Keratinocyte (primary cell): ENCODE data around the gene GCH1. TPM values are rescaled to one million over a fixed set of nuclear protein-coding genes. Genes with fewer than 3 reads are reported as not detected.

ENCODE experiments used
- DNase-seq: peaks from one replicate; pipeline ENCODE4 v3.0.0-alpha.2; 2011; ENCODE audit warnings: low read depth, missing footprints, low spot score
- FAIRE-seq: peaks from 2 replicates; lab custom pipeline; 2011; peaks lifted over from hg19 to GRCh38; lab: Jason Lieb, UNC
- H2AFZ ChIP-seq: 2 replicates; pipeline ENCODE4 v1.6.0; 2012; ENCODE audit warnings: low read length, control low read depth, inconsistent platforms; ENCODE audit not compliant: control insufficient read depth
- H3K27ac ChIP-seq: 2 replicates; pipeline ENCODE4 v1.5.1; 2011; ENCODE audit warnings: low read length; ENCODE audit not compliant: control insufficient read depth, insufficient read depth
- H3K27me3 ChIP-seq: 3 replicates; pipeline ENCODE4 v1.6.0; 2011; ENCODE audit warnings: low read length; ENCODE audit not compliant: control insufficient read depth, insufficient read depth; ENCODE audit errors: extremely low read depth
- H3K36me3 ChIP-seq, 2 experiments: 2 replicates in 1 of 2; 3 replicates in 1 of 2; pipeline ENCODE4 v1.5.1; 2011; ENCODE audit warnings: low read length in 2 of 2, mild to moderate bottlenecking in 1 of 2; ENCODE audit not compliant: control insufficient read depth in 2 of 2, insufficient read depth in 2 of 2; ENCODE audit errors: extremely low read depth in 1 of 2
- H3K4me1 ChIP-seq: 3 replicates; pipeline ENCODE4 v1.5.1; 2011; ENCODE audit warnings: low read length; ENCODE audit not compliant: control insufficient read depth, insufficient read depth; ENCODE audit errors: extremely low read depth
- H3K4me2 ChIP-seq: 3 replicates; pipeline ENCODE4 v1.6.0; 2011; ENCODE audit warnings: low read depth, low read length; ENCODE audit not compliant: control insufficient read depth, insufficient read depth; ENCODE audit errors: extremely low read depth
- H3K4me3 ChIP-seq, 3 experiments: fragments of 200-600 bp in 1 of 3; sonication (generic) in 1 of 3; 2 replicates in 2 of 3; 3 replicates in 1 of 3; pipeline ENCODE4 v1.5.1; 2011 to 2016; ENCODE audit warnings: low read length in 3 of 3, mild to moderate bottlenecking in 3 of 3, control low read depth in 2 of 3, inconsistent platforms in 1 of 3, low read depth in 1 of 3, mixed read lengths in 1 of 3, mixed run types in 1 of 3, moderate library complexity in 1 of 3; ENCODE audit not compliant: control insufficient read depth in 2 of 3, insufficient read depth in 2 of 3; ENCODE audit errors: extremely low read depth in 1 of 3
- H3K79me2 ChIP-seq: 2 replicates; pipeline ENCODE4 v1.6.0; 2012; ENCODE audit warnings: low read length; ENCODE audit not compliant: control insufficient read depth, insufficient read depth
- H3K9ac ChIP-seq: 3 replicates; pipeline ENCODE4 v1.6.0; 2011; ENCODE audit warnings: low read length; ENCODE audit not compliant: control insufficient read depth, insufficient read depth; ENCODE audit errors: extremely low read depth
- H3K9me1 ChIP-seq: 3 replicates; pipeline ENCODE4 v1.6.0; 2011; ENCODE audit warnings: low read length; ENCODE audit not compliant: control insufficient read depth, insufficient read depth; ENCODE audit errors: extremely low read depth
- H3K9me3 ChIP-seq: 2 replicates; pipeline ENCODE4 v1.5.1; 2012; ENCODE audit warnings: low read depth, low read length; ENCODE audit not compliant: control insufficient read depth
- H4K20me1 ChIP-seq: 3 replicates; pipeline ENCODE4 v1.6.0; 2011; ENCODE audit warnings: low read length; ENCODE audit not compliant: control insufficient read depth, insufficient read depth; ENCODE audit errors: extremely low read depth
- CTCF ChIP-seq, 3 experiments: IDR thresholded peaks in 1 of 3; conservative IDR thresholded peaks in 1 of 3; optimal IDR thresholded peaks in 1 of 3; 2 replicates in 2 of 3; 3 replicates in 1 of 3; pipeline versions ENCODE3 to v1.5.1; 2011; ENCODE audit warnings: low read length in 3 of 3, mild to moderate bottlenecking in 3 of 3, moderate library complexity in 2 of 3, control low read depth in 1 of 3, inconsistent platforms in 1 of 3; ENCODE audit not compliant: insufficient read depth in 2 of 3; ENCODE audit errors: extremely low read depth in 1 of 3
- EZH2 ChIP-seq: IDR thresholded peaks from one replicate; pipeline ENCODE4 v1.6.1; 2012; ENCODE audit warnings: inconsistent platforms, mild to moderate bottlenecking, low read length, moderate library complexity
- dilution Hi-C: fragments of 300-500 bp; cut with MboI; formaldehyde crosslinking; loops from one replicate; pipeline ENCODE4 v1.7.0; 2020; ENCODE audit warnings: low sequenced_read_pairs; ENCODE audit not compliant: extremely low pct_ligation_motif_present
- polyA plus RNA-seq, 5 experiments: library from polyadenylated mRNA; depleted of rRNA in 3 of 5; stranded (reverse) in 3 of 5; stranded (forward) in 1 of 5; unstranded in 1 of 5; fragments of >200 nt; gene quantifications; 1 replicate in 1 of 5; 2 replicates in 3 of 5; 3 replicates in 1 of 5; pipeline versions ENCODE4 v1.2.1 to v1.2.3, GENCODE V29; 2011 to 2012; ENCODE audit warnings: missing spikeins in 2 of 5, low read depth in 1 of 5, low replicate concordance in 1 of 5

GCH1 gene
- polyA plus RNA-seq, 1 donor (not counting 4 experiments of a cell fraction or from before 2014, with no cell fraction given) = 3.4 TPM

GRCh38 chr14:54814076-54814475 is 88.5 kb downstream of the GCH1 start:
- DNase-seq (no peak), FAIRE-seq (no peak)
- H3K4me3 ChIP-seq = no peak overlapping the region
- TF ChIP-seq EZH2 (no peak), CTCF (optimal IDR thresholded peaks at IDR 0.05 in 1 of 3, IDR thresholded peaks at IDR 0.05 in 1 of 3, conservative IDR thresholded peaks at IDR 0.05 in 1 of 3; ENCODE audit: extremely low read depth in 1 of 3, insufficient read depth in 2 of 3, low read length in 3 of 3) (peak in 2 of 3 experiments; percentile 27 to 30)
- H3K9me3 ChIP-seq = no peaks in the 10 kb centered on the region
- dilution Hi-C loops = no loop called here
- H3K4me1 ChIP-seq = peaks cover 5% of the 10 kb centered on the region
- H4K20me1 ChIP-seq = no peaks in the 10 kb centered on the region
- H3K36me3 ChIP-seq = no peaks in the 10 kb centered on the region
- H2AFZ ChIP-seq = no peak overlapping the region
- no peaks in the 10 kb centered on the region for H3K9me1 ChIP-seq
- H3K79me2 ChIP-seq = no peaks in the 10 kb centered on the region
- no peak overlapping the region for H3K9ac ChIP-seq
- peaks cover 11% of the 10 kb centered on the region for H3K27me3 ChIP-seq
- H3K4me2 ChIP-seq = no peak overlapping the region
- no peak overlapping the region for H3K27ac ChIP-seq

GRCh38 chr14:54813081-54813480 is 89.5 kb downstream of the GCH1 start:
- Histone ChIP-seq H3K79me2 (no peaks in the 10 kb centered on the region), H3K4me1 (peaks cover 5% of the 10 kb centered on the region), H3K27ac (no peak overlapping the region), H3K27me3 (peaks cover 11% of the 10 kb centered on the region), H3K9ac (no peak overlapping the region), H3K36me3 (no peaks in the 10 kb centered on the region), H4K20me1 (no peaks in the 10 kb centered on the region), H3K9me1 (no peaks in the 10 kb centered on the region), H3K9me3 (no peaks in the 10 kb centered on the region), H3K4me3 (no peak overlapping the region), H2AFZ (no peak overlapping the region), H3K4me2 (no peak overlapping the region)
- no peak for TF ChIP-seq EZH2
- TF ChIP-seq CTCF (optimal IDR thresholded peaks at IDR 0.05 in 1 of 3, IDR thresholded peaks at IDR 0.05 in 1 of 3, conservative IDR thresholded peaks at IDR 0.05 in 1 of 3; ENCODE audit: extremely low read depth in 1 of 3, insufficient read depth in 2 of 3, low read length in 3 of 3) = no peak
- DNase-seq (peak; percentile 7), FAIRE-seq (no peak)
- dilution Hi-C loops = no loop called here
